Hippocampal formation (tissue), 2 donors: ENCODE measurements around the gene FNDC3A.
A peak's percentile ranks its signal among the peaks of the same experiment; 100 is the strongest.

Experiments used
- DNase-seq, 2 donors: peaks; one replicate each; lab custom pipeline; 2025; lab: John Stamatoyannopoulos, UW

The FNDC3A gene

GRCh38 chr13:49216334-49216733 is 240.6 kb downstream of the FNDC3A start:
- DNase-seq, result no peak

- DNase-seq, result no peak
Observed at GRCh38 chr13:49217962-49218492, 242.3 kb downstream of the FNDC3A start.

- no peak for DNase-seq
Observed at GRCh38 chr13:49218493-49219051, 242.9 kb downstream of the FNDC3A start.

GRCh38 chr13:49219647-49220035 is 243.9 kb downstream of the FNDC3A start:
- DNase-seq, result no peak

GRCh38 chr13:49220036-49220855 is 244.5 kb downstream of the FNDC3A start, which contains the start of gene MLNR:
Gene MLNR, plus strand, starts transcription at chr13:49220338. Its CDS starts 0 bp downstream, at chr13:49220338.
- no peak for DNase-seq

GRCh38 chr13:49220856-49221589 is 245.3 kb downstream of the FNDC3A start:
- no peak for DNase-seq

GRCh38 chr13:49221590-49221965 is 245.9 kb downstream of the FNDC3A start:
- DNase-seq, result no peak

GRCh38 chr13:49225223-49226042 is 249.7 kb downstream of the FNDC3A start:
- DNase-seq, result no peak

- DNase-seq, result no peak
Observed at GRCh38 chr13:49226613-49227012, 250.9 kb downstream of the FNDC3A start.

GRCh38 chr13:49234741-49235140 is 259.0 kb downstream of the FNDC3A start:
- DNase-seq, result no peak

- no peak for DNase-seq
Observed at GRCh38 chr13:49235856-49236431, 260.2 kb downstream of the FNDC3A start.

- no peak for DNase-seq
Observed at GRCh38 chr13:49238621-49239020, 262.9 kb downstream of the FNDC3A start.

- DNase-seq, result no peak
Observed at GRCh38 chr13:49240017-49240416, 264.3 kb downstream of the FNDC3A start.

- no peak for DNase-seq
Observed at GRCh38 chr13:49241296-49241695, 265.6 kb downstream of the FNDC3A start.

GRCh38 chr13:49245101-49245500 is 269.4 kb downstream of the FNDC3A start:
- no peak for DNase-seq

GRCh38 chr13:49246850-49247642 is 271.3 kb downstream of the FNDC3A start:
- no peak for DNase-seq

- DNase-seq, result peak; percentile 91 to 93
Observed at GRCh38 chr13:49247643-49248621, 272.2 kb downstream of the FNDC3A start, which contains the start of gene CDADC1. Gene CDADC1, plus strand, starts transcription at chr13:49247925. Its CDS starts 113 bp downstream, at chr13:49248038.

GRCh38 chr13:49248622-49249002 is 272.9 kb downstream of the FNDC3A start:
- no peak for DNase-seq

GRCh38 chr13:49251326-49251725 is 275.6 kb downstream of the FNDC3A start:
- DNase-seq, result no peak
